NT2/D1 (cell line): Measurements from ENCODE around the gene TRABD2B.

Experiments
- SUZ12 ChIP-seq: IDR thresholded peaks from 2 replicates; pipeline ENCODE4 v1.6.1; 2011; ENCODE audit not compliant: insufficient read length, insufficient read depth; ENCODE audit errors: extremely low read depth
- ZNF274 ChIP-seq: IDR thresholded peaks from 2 replicates; pipeline ENCODE4 v1.6.1; 2011; ENCODE audit warnings: mild to moderate bottlenecking, low read depth, low read length

GRCh38 chr1:47976728-47977127 is 20.5 kb downstream of the TRABD2B start:
- no peak for TF ChIP-seq ZNF274
- no peak for TF ChIP-seq SUZ12
